Heart left ventricle (tissue), 13 donors: ENCODE measurements around the gene STT3B.

ENCODE experiments used
- CTCF ChIP-seq, 12 donors: fragments of 200-600 bp; sonication (generic) in 4 of 12; IDR thresholded peaks; one replicate each; pipeline versions ENCODE4 v1.5.0 to v1.8.0; 2018 to 2022; ENCODE audit warnings: antibody characterized with exemption in 12 of 12, mild to moderate bottlenecking in 5 of 12
- POLR2A ChIP-seq, 2 donors: fragments of 450-650 bp; IDR thresholded peaks; one replicate each; pipeline ENCODE4 v1.6.1; 2017; ENCODE audit warnings: antibody characterized with exemption in 2 of 2, mild to moderate bottlenecking in 2 of 2, moderate library complexity in 2 of 2
- donor health status: ischemic (EF 13 %, LVEDD 7.1; RV severe dilation, severe dysfunction).
- donor health status: DM: no; HTN: yes; CAD: no.
- donor health status: DM: no; HTN: no; CAD: no.
- donor health status: ischemic (EF 25% LVEDD 6.9; RV normal size, moderate dysfunction).
- donor health status: ischemic (EF 25% LVEDD 5.7; RV mildly dilated, moderate dysfunction).
- donor health status: ischemic (EF 35%, LVEDD 5.7; RV mildly dilated, moderate dysfunction).
- donor health status: nonischemic (EF 11% LVEDD 7.7; RV severe dilation, severe dysfunction).
- donor health status: DM: yes; HTN: yes; CAD: no.
- donor health status: PGD.
- donor health status: ischemic (EF 29% LVEDD 5.4; RV normal size, mild dysfunction).
- donor health status: nonischemic (EF 23%, LVEDD 6.1; RV moderate dilation, normal function).

DNA sequence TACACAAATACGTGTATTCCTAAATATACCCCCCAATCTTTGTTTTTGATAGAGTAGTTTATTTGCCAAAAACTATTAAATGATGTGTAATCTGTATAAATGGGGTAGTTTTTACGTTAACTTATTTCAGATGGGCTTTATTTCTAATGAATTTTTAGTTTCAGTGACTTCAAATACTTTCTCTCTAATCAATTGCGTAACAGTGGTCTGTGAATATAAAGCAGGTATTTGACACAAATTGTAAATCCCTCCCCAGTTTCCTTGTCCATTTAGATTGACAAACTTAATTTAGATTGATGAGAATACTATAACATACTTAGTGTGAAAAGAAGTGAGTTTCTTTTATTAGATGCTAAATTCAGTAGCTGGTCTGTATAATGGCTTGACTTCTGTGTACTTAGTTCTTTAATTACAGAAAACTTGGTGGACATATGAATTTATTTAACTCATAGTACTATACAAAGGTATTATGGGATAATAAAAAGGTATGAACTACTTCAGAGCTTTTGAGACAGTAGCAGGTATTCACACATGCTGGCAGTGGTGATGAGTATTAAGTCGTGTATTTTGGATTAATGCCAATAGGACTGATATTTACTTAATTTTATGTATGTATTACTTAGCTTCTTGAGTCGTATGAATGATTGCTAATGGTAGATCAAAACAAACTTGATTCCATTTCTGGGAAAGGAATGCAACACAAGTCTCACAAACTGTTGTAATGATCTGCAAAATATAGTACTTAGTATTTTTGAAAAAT lies 81.6 kb downstream of the STT3B start:
- no peak for TF ChIP-seq CTCF (IDR thresholded peaks at IDR 0.05)
- TF ChIP-seq POLR2A (IDR thresholded peaks at IDR 0.05), result no peak
